Trophoblast cell (in vitro differentiated cells and primary cell): ENCODE measurements around the gene GPR152.

Experiments used
- DNase-seq, 2 donors: peaks; one replicate each; pipeline ENCODE4 v3.0.0-alpha.2; 2016
- H2AFZ ChIP-seq: 2 replicates; pipeline ENCODE4 v1.6.1; 2013; ENCODE audit warnings: low read length, moderate library complexity, mild to moderate bottlenecking; ENCODE audit not compliant: insufficient read depth, poor library complexity
- H2AK5ac ChIP-seq: 2 replicates; pipeline ENCODE4 v1.6.1; 2013; ENCODE audit warnings: mild to moderate bottlenecking, low read length
- H2BK120ac ChIP-seq: 2 replicates; pipeline ENCODE4 v1.6.1; 2013; ENCODE audit warnings: low read length, mild to moderate bottlenecking, moderate library complexity; ENCODE audit not compliant: insufficient read depth, poor library complexity
- H2BK12ac ChIP-seq: 2 replicates; pipeline ENCODE4 v1.6.1; 2013; ENCODE audit warnings: mild to moderate bottlenecking, low read length, moderate library complexity
- H2BK5ac ChIP-seq: 2 replicates; pipeline ENCODE4 v1.6.1; 2013; ENCODE audit warnings: low read length, low read depth, moderate library complexity, mild to moderate bottlenecking; ENCODE audit not compliant: poor library complexity
- H3K14ac ChIP-seq: 2 replicates; pipeline ENCODE4 v1.6.1; 2013; ENCODE audit warnings: mild to moderate bottlenecking, low read length
- H3K18ac ChIP-seq: 2 replicates; pipeline ENCODE4 v1.6.1; 2013; ENCODE audit warnings: mild to moderate bottlenecking, low read length
- H3K23ac ChIP-seq: 2 replicates; pipeline ENCODE4 v1.6.1; 2013; ENCODE audit warnings: low read length
- H3K27ac ChIP-seq: 2 replicates; pipeline ENCODE4 v1.5.1; 2013; ENCODE audit warnings: low read depth, mild to moderate bottlenecking, inconsistent platforms, low read length, moderate library complexity
- H3K27me3 ChIP-seq: 2 replicates; pipeline ENCODE4 v1.6.1; 2013; ENCODE audit warnings: inconsistent platforms, mild to moderate bottlenecking, low read length, moderate library complexity; ENCODE audit not compliant: insufficient read depth
- H3K36me3 ChIP-seq, 2 experiments: 1 replicate in 1 of 2; 2 replicates in 1 of 2; pipeline ENCODE4 v1.6.1; 2013; ENCODE audit warnings: low read length in 2 of 2, mild to moderate bottlenecking in 2 of 2, moderate library complexity in 1 of 2; ENCODE audit not compliant: insufficient read depth in 2 of 2, control insufficient read depth in 1 of 2
- H3K4ac ChIP-seq: 2 replicates; pipeline ENCODE4 v1.6.1; 2013; ENCODE audit warnings: low read depth, mild to moderate bottlenecking, low read length, moderate library complexity
- H3K4me1 ChIP-seq, 2 experiments: 1 replicate in 1 of 2; 2 replicates in 1 of 2; pipeline ENCODE4 v1.6.1; 2013; ENCODE audit warnings: low read length in 2 of 2, mild to moderate bottlenecking in 2 of 2, moderate library complexity in 1 of 2; ENCODE audit not compliant: insufficient read depth in 2 of 2, control insufficient read depth in 1 of 2
- H3K4me2 ChIP-seq: 2 replicates; pipeline ENCODE4 v1.6.1; 2013; ENCODE audit warnings: inconsistent platforms, mild to moderate bottlenecking, low read length, moderate library complexity
- H3K4me3 ChIP-seq: 2 replicates; pipeline ENCODE4 v1.5.1; 2013; ENCODE audit warnings: mild to moderate bottlenecking, low read depth, low read length, inconsistent platforms
- H3K79me1 ChIP-seq: one replicate; pipeline ENCODE4 v1.6.1; 2013; ENCODE audit warnings: low read length
- H3K79me2 ChIP-seq: 2 replicates; pipeline ENCODE4 v1.6.1; 2013; ENCODE audit warnings: low read length, mild to moderate bottlenecking; ENCODE audit not compliant: control insufficient read depth, insufficient read depth, poor library complexity
- H3K9ac ChIP-seq: 2 replicates; pipeline ENCODE4 v1.6.1; 2013; ENCODE audit warnings: mild to moderate bottlenecking, low read length
- H3K9me3 ChIP-seq: 2 replicates; pipeline ENCODE4 v1.6.1; 2013; ENCODE audit warnings: low read depth, mild to moderate bottlenecking, control low read depth, inconsistent platforms, low read length; ENCODE audit not compliant: insufficient read depth
- H4K12ac ChIP-seq: 2 replicates; pipeline ENCODE4 v1.6.1; 2013; ENCODE audit warnings: low read depth, mild to moderate bottlenecking, low read length, moderate library complexity
- H4K8ac ChIP-seq: 2 replicates; pipeline ENCODE4 v1.6.1; 2013; ENCODE audit warnings: low read depth, mild to moderate bottlenecking, low read length, moderate library complexity
- H4K91ac ChIP-seq: one replicate; pipeline ENCODE4 v1.6.1; 2013; ENCODE audit warnings: low read depth, mild to moderate bottlenecking, low read length, moderate library complexity
- WGBS: extraction: QIAGEN DNeasy Blood & Tissue Kit; methylation state at CpG from one replicate; pipeline ENCODE4 v1.1.7; 2013; ENCODE audit warnings: missing lambda C conversion rate; ENCODE audit not compliant: insufficient read length, insufficient coverage; ENCODE audit errors: extremely low coverage; 5-methylcytosine and 5-hydroxymethylcytosine counted together

Gene GPR152

GRCh38 chr11:67417425-67417824 is 35.1 kb downstream of the GPR152 start:
- Histone ChIP-seq H3K4ac (no peak overlapping the region), H3K4me2 (no peak overlapping the region), H2AK5ac (no peak overlapping the region), H3K79me1 (peaks cover 2% of the 10 kb centered on the region), H2AFZ (no peak overlapping the region), H3K27me3 (peaks cover 5% of the 10 kb centered on the region), H2BK120ac (no peak overlapping the region), H4K12ac (no peak overlapping the region), H3K23ac (no peak overlapping the region), H3K36me3 (no peaks in the 10 kb centered on the region), H3K79me2 (peaks cover 2% of the 10 kb centered on the region), H3K4me3 (no peak overlapping the region), H3K9me3 (no peaks in the 10 kb centered on the region), H2BK12ac (no peak overlapping the region), H3K18ac (no peak overlapping the region), H3K27ac (no peak overlapping the region), H3K4me1 (peaks cover 9 to 10% of the 10 kb centered on the region in 2 experiments), H2BK5ac (no peak overlapping the region), H4K91ac (no peak overlapping the region), H3K9ac (no peak overlapping the region), H4K8ac (no peak overlapping the region), H3K14ac (no peak overlapping the region)
- no CpG with 5 or more reads among the region's 12 CpGs for WGBS
- no peak for DNase-seq

- Histone ChIP-seq H4K8ac (no peak overlapping the region), H3K79me1 (peaks cover 2% of the 10 kb centered on the region), H3K4me3 (no peak overlapping the region), H4K91ac (no peak overlapping the region), H3K4me1 (peaks cover 9 to 10% of the 10 kb centered on the region in 2 experiments), H3K14ac (no peak overlapping the region), H3K27ac (no peak overlapping the region), H3K27me3 (peaks cover 5% of the 10 kb centered on the region), H2BK120ac (no peak overlapping the region), H3K9me3 (no peaks in the 10 kb centered on the region), H4K12ac (no peak overlapping the region), H2AFZ (no peak overlapping the region), H3K9ac (no peak overlapping the region), H3K79me2 (peaks cover 2% of the 10 kb centered on the region), H2BK12ac (no peak overlapping the region), H3K36me3 (no peaks in the 10 kb centered on the region), H3K23ac (no peak overlapping the region), H3K18ac (no peak overlapping the region), H2AK5ac (no peak overlapping the region), H3K4ac (no peak overlapping the region), H3K4me2 (no peak overlapping the region), H2BK5ac (no peak overlapping the region)
- DNase-seq, result no peak
- WGBS, result no CpG with 5 or more reads among the region's 21 CpGs
Measured at GRCh38 chr11:67416416-67417335, 35.9 kb downstream of the GPR152 start.

- no peak within 1 kb of the TSS for H4K8ac ChIP-seq
- no peak within 1 kb of the TSS for H2BK5ac ChIP-seq
- no peak within 1 kb of the TSS for H4K91ac ChIP-seq
- H3K18ac ChIP-seq, result no peak within 1 kb of the TSS
- H3K14ac ChIP-seq, result no peak within 1 kb of the TSS
- DNase-seq, result no peak
- peaks cover 5% of the 10 kb centered on the region for H3K27me3 ChIP-seq
- no peaks in the 10 kb centered on the region for H3K79me1 ChIP-seq
- H2BK12ac ChIP-seq, result no peak within 1 kb of the TSS
- no peak within 1 kb of the TSS for H2BK120ac ChIP-seq
- H2AFZ ChIP-seq, result no peak within 1 kb of the TSS
- WGBS, result no CpG with 5 or more reads among the region's 67 CpGs
- H4K12ac ChIP-seq, result no peak within 1 kb of the TSS
- H3K36me3 ChIP-seq, result no peaks in the 10 kb centered on the region
- no peaks in the 10 kb centered on the region for H3K9me3 ChIP-seq
- peaks cover 2% of the 10 kb centered on the region for H3K79me2 ChIP-seq
- H3K4ac ChIP-seq, result no peak within 1 kb of the TSS
- H3K4me3 ChIP-seq, result no peak within 1 kb of the TSS
- peak within 1 kb of the TSS; percentile 27 for H3K4me2 ChIP-seq
- H3K4me1 ChIP-seq, result peaks cover 6 to 10% of the 10 kb centered on the region in 2 experiments
- H3K27ac ChIP-seq, result no peak within 1 kb of the TSS
- no peak within 1 kb of the TSS for H3K9ac ChIP-seq
- H3K23ac ChIP-seq, result no peak within 1 kb of the TSS
- no peak within 1 kb of the TSS for H2AK5ac ChIP-seq
Measured at GRCh38 chr11:67415501-67416304, 36.8 kb downstream of the GPR152 start, which contains the start of gene CARNS1. Gene CARNS1 (plus strand): TSS chr11:67415678. CDS start chr11:67416200, 522 bp downstream.

- Histone ChIP-seq H3K9me3 (no peaks in the 10 kb centered on the region), H3K23ac (peak overlapping the region; percentile 14), H2BK120ac (no peak overlapping the region), H3K14ac (no peak overlapping the region), H4K91ac (no peak overlapping the region), H2BK5ac (no peak overlapping the region), H3K36me3 (no peaks in the 10 kb centered on the region), H2AFZ (no peak overlapping the region), H3K18ac (no peak overlapping the region), H2BK12ac (no peak overlapping the region), H3K4me2 (no peak overlapping the region), H3K27ac (no peak overlapping the region), H3K79me2 (no peaks in the 10 kb centered on the region), H3K27me3 (peaks cover 5% of the 10 kb centered on the region), H3K4me3 (peak overlapping the region; percentile 1), H3K4ac (no peak overlapping the region), H4K12ac (no peak overlapping the region), H3K4me1 (peaks cover 0 to 4% of the 10 kb centered on the region in 2 experiments), H3K79me1 (no peaks in the 10 kb centered on the region), H3K9ac (no peak overlapping the region), H4K8ac (no peak overlapping the region), H2AK5ac (no peak overlapping the region)
- no peak for DNase-seq
- WGBS, result no CpG with 5 or more reads among the region's 2 CpGs
Measured at GRCh38 chr11:67413266-67413849, 39.2 kb downstream of the GPR152 start.
